HCT116 (cell line): ENCODE data around the gene ARHGDIG. TPM values are rescaled to one million over a fixed set of nuclear protein-coding genes. Genes with fewer than 3 reads are reported as not detected.

Source experiments
- ATAC-seq: fragments of 200-7000 bp; cut with Tn5 transposase; 2 replicates; pipeline ENCODE4 v1.9.1; 2020; ENCODE audit warnings: mild to moderate bottlenecking, moderate library complexity
- BruUV-seq: library from RNA; stranded (reverse); fragments of 400-500 nt; replicated peaks from 2 replicates; lab custom pipeline; 2021; lab: Mats Ljungman, UMichigan
- CTCF ChIA-PET: fragments of 300-600 bp; sonication (Branson Sonifier 250); formaldehyde crosslinking; loops from one replicate; lab custom pipeline; 2021; ENCODE audit warnings: antibody characterized with exemption; lab: Charles Lee
- POLR2A ChIA-PET: fragments of 300-600, 350-600 bp; sonication (Branson Sonifier 250); formaldehyde crosslinking; loops from one replicate; lab custom pipeline; 2021; ENCODE audit warnings: antibody characterized with exemption; lab: Charles Lee
- RAD21 ChIA-PET, 2 experiments: fragments of 300-600 bp; sonication (Branson Sonifier 250); formaldehyde crosslinking; loops; one replicate each; lab custom pipeline; 2023; ENCODE audit warnings: low total read pairs in 2 of 2; ENCODE audit not compliant: uncharacterized antibody in 2 of 2, unreplicated experiment in 2 of 2, low non-redundant PET in 1 of 2; lab: Charles Lee
- DNase-seq: peaks from one replicate; pipeline ENCODE4 v3.0.0-alpha.2; 2010; ENCODE audit warnings: low read depth, low spot score
- H2AFZ ChIP-seq: fragments of 200-600 bp; shearing (Covaris generic), sonication (generic); 2 replicates; pipeline ENCODE4 v1.6.1; 2017; ENCODE audit warnings: low read depth, mixed run types, mixed read lengths, antibody characterized with exemption, low read length; ENCODE audit not compliant: poor library complexity, severe bottlenecking
- H3K27ac ChIP-seq: 2 replicates; pipeline ENCODE4 v1.5.1; 2012; ENCODE audit warnings: low read depth, low read length
- H3K27me3 ChIP-seq: fragments of 200-600 bp; sonication (generic); 2 replicates; pipeline ENCODE4 v1.6.1; 2016; ENCODE audit warnings: mixed run types, low read length, mixed read lengths; ENCODE audit not compliant: insufficient read depth
- H3K36me3 ChIP-seq, 2 experiments: fragments of 200-500 bp in 1 of 2; fragments of 200-600 bp in 1 of 2; sonication (Bioruptor generic) in 1 of 2; sonication (generic) in 1 of 2; 2 replicates each; pipeline versions ENCODE4 v1.5.1 to v1.6.1; 2014 to 2016; ENCODE audit warnings: low read length in 2 of 2, inconsistent platforms in 1 of 2, mixed read lengths in 1 of 2, mixed run types in 1 of 2; ENCODE audit not compliant: insufficient read depth in 2 of 2, control insufficient read depth in 1 of 2
- H3K4me1 ChIP-seq, 2 experiments: fragments of 200-600 bp in 1 of 2; sonication (generic) in 1 of 2; 2 replicates each; pipeline versions ENCODE4 v1.5.1 to v1.6.1; 2012 to 2017; ENCODE audit warnings: low read length in 2 of 2, inconsistent platforms in 1 of 2, mild to moderate bottlenecking in 1 of 2, mixed read lengths in 1 of 2, mixed run types in 1 of 2, moderate library complexity in 1 of 2; ENCODE audit not compliant: insufficient read depth in 2 of 2, control insufficient read depth in 1 of 2
- H3K4me2 ChIP-seq: fragments of 200-600 bp; sonication (generic); 2 replicates; pipeline ENCODE4 v1.6.1; 2017; ENCODE audit warnings: mixed run types, low read length, mixed read lengths
- H3K4me3 ChIP-seq, 2 experiments: fragments of 200-600 bp in 1 of 2; sonication (generic) in 1 of 2; replicated peaks in 1 of 2; 2 replicates each; pipeline ENCODE4 v1.5.1; 2011 to 2016; ENCODE audit warnings: low read length in 2 of 2, control low read depth in 1 of 2, low read depth in 1 of 2, mild to moderate bottlenecking in 1 of 2, mixed read lengths in 1 of 2, mixed run types in 1 of 2
- H3K79me2 ChIP-seq: fragments of 200-600 bp; sonication (generic); 2 replicates; pipeline ENCODE4 v1.6.1; 2017; ENCODE audit warnings: mild to moderate bottlenecking, mixed run types, low read length, moderate library complexity, mixed read lengths; ENCODE audit not compliant: insufficient read depth
- H3K9ac ChIP-seq: fragments of 200-600 bp; sonication (generic); 2 replicates; pipeline ENCODE4 v1.6.1; 2016; ENCODE audit warnings: low read length, mixed read lengths
- H3K9me2 ChIP-seq: fragments of 200-600 bp; sonication (generic), shearing (Covaris generic); 2 replicates; pipeline ENCODE4 v1.6.1; 2017; ENCODE audit warnings: mixed run types, mild to moderate bottlenecking, moderate library complexity; ENCODE audit not compliant: insufficient read depth
- H3K9me3 ChIP-seq, 2 experiments: fragments of 200-500 bp in 1 of 2; fragments of 200-600 bp in 1 of 2; sonication (Bioruptor generic) in 1 of 2; sonication (generic) in 1 of 2; 2 replicates each; pipeline ENCODE4 v1.6.1; 2014 to 2017; ENCODE audit warnings: low read length in 2 of 2, mixed read lengths in 2 of 2, inconsistent platforms in 1 of 2, low read depth in 1 of 2, mild to moderate bottlenecking in 1 of 2, mixed run types in 1 of 2, moderate library complexity in 1 of 2; ENCODE audit not compliant: control insufficient read depth in 1 of 2, insufficient read depth in 1 of 2
- H4K20me1 ChIP-seq: fragments of 200-600 bp; sonication (generic), shearing (Covaris generic); 2 replicates; pipeline ENCODE4 v1.6.1; 2017; ENCODE audit warnings: mixed run types, mild to moderate bottlenecking, moderate library complexity; ENCODE audit not compliant: insufficient read depth
- CEBPB ChIP-seq: IDR thresholded peaks from 2 replicates; pipeline ENCODE4 v1.6.1; 2012; ENCODE audit warnings: low read depth
- EGR1 ChIP-seq: IDR thresholded peaks from 2 replicates; pipeline ENCODE4 v1.6.1; 2012; ENCODE audit warnings: low read depth
- ELF1 ChIP-seq: IDR thresholded peaks from 2 replicates; pipeline ENCODE4 v1.6.1; 2012; ENCODE audit warnings: low read depth, borderline replicate concordance
- EZH2 ChIP-seq: fragments of 200-600 bp; sonication (generic); IDR thresholded peaks from 2 replicates; pipeline ENCODE4 v1.6.1; 2017; ENCODE audit warnings: antibody characterized with exemption, mixed run types
- FOSL1 ChIP-seq: IDR thresholded peaks from 2 replicates; pipeline ENCODE4 v1.6.1; 2012; ENCODE audit warnings: low read depth
- JUND ChIP-seq: IDR thresholded peaks from 2 replicates; pipeline ENCODE4 v1.6.1; 2012
- POLR2A ChIP-seq: IDR thresholded peaks from 2 replicates; pipeline ENCODE4 v1.7.0; 2011; ENCODE audit warnings: borderline replicate concordance; ENCODE audit not compliant: insufficient read depth, insufficient read length; ENCODE audit errors: extremely low read depth
- SIN3A ChIP-seq: IDR thresholded peaks from 2 replicates; pipeline ENCODE4 v1.6.1; 2012; ENCODE audit warnings: low read depth
- SRF ChIP-seq: IDR thresholded peaks from 2 replicates; pipeline ENCODE4 v1.6.1; 2012; ENCODE audit warnings: low read depth
- YY1 ChIP-seq: IDR thresholded peaks from 2 replicates; pipeline ENCODE4 v1.6.1; 2011; ENCODE audit warnings: low read length, low read depth, moderate library complexity, mild to moderate bottlenecking; ENCODE audit not compliant: insufficient replicate concordance; ENCODE audit errors: extremely low read depth
- ZFX ChIP-seq: fragments of 450-650 bp; IDR thresholded peaks from 2 replicates; pipeline ENCODE4 v1.6.1; 2017
- ZNF274 ChIP-seq: fragments of 200-500 bp; sonication (Bioruptor generic); IDR thresholded peaks from 2 replicates; pipeline ENCODE4 v1.6.1; 2014; ENCODE audit warnings: mild to moderate bottlenecking, low read depth, low read length, inconsistent platforms
- intact Hi-C: fragments of 100-400 bp; cut with micrococcal nuclease; formaldehyde crosslinking; loops from 2 replicates; pipeline ENCODE4 v1.10.0; 2022
- total RNA-seq: library from RNA; stranded (reverse); gene quantifications from one replicate; pipeline ENCODE4 v1.2.1, GENCODE V29; 2021; ENCODE audit not compliant: unreplicated experiment
- TF ChIP-seq, protein P1 (sequence below): IDR thresholded peaks from 2 replicates; pipeline ENCODE4 v1.6.1; 2012; ENCODE audit warnings: low read depth
- TF ChIP-seq, protein P2 (sequence below): IDR thresholded peaks from 2 replicates; pipeline ENCODE4 v1.6.1; 2012
- TF ChIP-seq, protein P3 (sequence below): IDR thresholded peaks from 2 replicates; pipeline ENCODE4 v1.6.1; 2011; ENCODE audit warnings: mild to moderate bottlenecking, low read length, moderate library complexity; ENCODE audit not compliant: insufficient replicate concordance; ENCODE audit errors: extremely low read depth

The ARHGDIG gene
- total RNA-seq, 1 experiment from 2014 or later = not detected

DNA sequence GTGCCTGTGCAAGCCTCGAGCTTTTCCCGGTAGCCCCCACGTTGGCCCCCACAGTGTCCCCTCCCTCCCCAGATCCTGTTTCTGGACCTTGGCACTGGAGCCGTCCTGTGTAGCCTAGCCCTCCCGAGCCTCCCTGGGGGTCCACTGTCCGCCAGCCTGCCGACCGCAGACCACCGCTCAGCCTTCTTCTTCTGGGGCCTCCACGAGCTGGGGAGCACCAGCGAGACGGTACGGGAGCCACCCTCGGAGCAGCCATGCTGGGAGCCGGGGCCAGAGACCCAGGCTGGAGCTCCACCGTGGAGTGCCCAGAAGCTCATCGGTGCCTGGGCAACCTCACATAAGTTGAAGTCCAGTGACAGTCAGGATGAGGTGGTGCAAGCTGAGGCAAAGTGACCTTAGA lies 16.4 kb upstream of the ARHGDIG start:
- Histone ChIP-seq H3K9ac (no peak overlapping the region), H4K20me1 (no peaks in the 10 kb centered on the region), H3K27ac (no peak overlapping the region), H3K9me3 (no peaks in the 10 kb centered on the region), H3K79me2 (no peaks in the 10 kb centered on the region), H2AFZ (no peak overlapping the region), H3K36me3 (no peaks in the 10 kb centered on the region), H3K9me2 (no peaks in the 10 kb centered on the region), H3K4me2 (no peak overlapping the region), H3K27me3 (no peaks in the 10 kb centered on the region), H3K4me3 (no peak overlapping the region), H3K4me1 (no peaks in the 10 kb centered on the region)
- ATAC-seq = no peak
- no TSS peak for BruUV-seq
- CTCF ChIA-PET = no interaction called here
- intact Hi-C loops = no loop called here
- POLR2A ChIA-PET = no interaction called here
- RAD21 ChIA-PET = no interaction called here
- no peak for DNase-seq
- TF ChIP-seq ELF1 (no peak), YY1 (no peak), FOSL1 (no peak), CEBPB (no peak), SIN3A (no peak), SRF (no peak), ZFX (no peak), JUND (no peak), POLR2A (no peak), EGR1 (no peak), EZH2 (no peak), ZNF274 (no peak)
- TF ChIP-seq, protein P1, sequence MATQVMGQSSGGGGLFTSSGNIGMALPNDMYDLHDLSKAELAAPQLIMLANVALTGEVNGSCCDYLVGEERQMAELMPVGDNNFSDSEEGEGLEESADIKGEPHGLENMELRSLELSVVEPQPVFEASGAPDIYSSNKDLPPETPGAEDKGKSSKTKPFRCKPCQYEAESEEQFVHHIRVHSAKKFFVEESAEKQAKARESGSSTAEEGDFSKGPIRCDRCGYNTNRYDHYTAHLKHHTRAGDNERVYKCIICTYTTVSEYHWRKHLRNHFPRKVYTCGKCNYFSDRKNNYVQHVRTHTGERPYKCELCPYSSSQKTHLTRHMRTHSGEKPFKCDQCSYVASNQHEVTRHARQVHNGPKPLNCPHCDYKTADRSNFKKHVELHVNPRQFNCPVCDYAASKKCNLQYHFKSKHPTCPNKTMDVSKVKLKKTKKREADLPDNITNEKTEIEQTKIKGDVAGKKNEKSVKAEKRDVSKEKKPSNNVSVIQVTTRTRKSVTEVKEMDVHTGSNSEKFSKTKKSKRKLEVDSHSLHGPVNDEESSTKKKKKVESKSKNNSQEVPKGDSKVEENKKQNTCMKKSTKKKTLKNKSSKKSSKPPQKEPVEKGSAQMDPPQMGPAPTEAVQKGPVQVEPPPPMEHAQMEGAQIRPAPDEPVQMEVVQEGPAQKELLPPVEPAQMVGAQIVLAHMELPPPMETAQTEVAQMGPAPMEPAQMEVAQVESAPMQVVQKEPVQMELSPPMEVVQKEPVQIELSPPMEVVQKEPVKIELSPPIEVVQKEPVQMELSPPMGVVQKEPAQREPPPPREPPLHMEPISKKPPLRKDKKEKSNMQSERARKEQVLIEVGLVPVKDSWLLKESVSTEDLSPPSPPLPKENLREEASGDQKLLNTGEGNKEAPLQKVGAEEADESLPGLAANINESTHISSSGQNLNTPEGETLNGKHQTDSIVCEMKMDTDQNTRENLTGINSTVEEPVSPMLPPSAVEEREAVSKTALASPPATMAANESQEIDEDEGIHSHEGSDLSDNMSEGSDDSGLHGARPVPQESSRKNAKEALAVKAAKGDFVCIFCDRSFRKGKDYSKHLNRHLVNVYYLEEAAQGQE = no peak
- TF ChIP-seq, protein P2, sequence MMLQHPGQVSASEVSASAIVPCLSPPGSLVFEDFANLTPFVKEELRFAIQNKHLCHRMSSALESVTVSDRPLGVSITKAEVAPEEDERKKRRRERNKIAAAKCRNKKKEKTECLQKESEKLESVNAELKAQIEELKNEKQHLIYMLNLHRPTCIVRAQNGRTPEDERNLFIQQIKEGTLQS = no peak
- TF ChIP-seq, protein P3, sequence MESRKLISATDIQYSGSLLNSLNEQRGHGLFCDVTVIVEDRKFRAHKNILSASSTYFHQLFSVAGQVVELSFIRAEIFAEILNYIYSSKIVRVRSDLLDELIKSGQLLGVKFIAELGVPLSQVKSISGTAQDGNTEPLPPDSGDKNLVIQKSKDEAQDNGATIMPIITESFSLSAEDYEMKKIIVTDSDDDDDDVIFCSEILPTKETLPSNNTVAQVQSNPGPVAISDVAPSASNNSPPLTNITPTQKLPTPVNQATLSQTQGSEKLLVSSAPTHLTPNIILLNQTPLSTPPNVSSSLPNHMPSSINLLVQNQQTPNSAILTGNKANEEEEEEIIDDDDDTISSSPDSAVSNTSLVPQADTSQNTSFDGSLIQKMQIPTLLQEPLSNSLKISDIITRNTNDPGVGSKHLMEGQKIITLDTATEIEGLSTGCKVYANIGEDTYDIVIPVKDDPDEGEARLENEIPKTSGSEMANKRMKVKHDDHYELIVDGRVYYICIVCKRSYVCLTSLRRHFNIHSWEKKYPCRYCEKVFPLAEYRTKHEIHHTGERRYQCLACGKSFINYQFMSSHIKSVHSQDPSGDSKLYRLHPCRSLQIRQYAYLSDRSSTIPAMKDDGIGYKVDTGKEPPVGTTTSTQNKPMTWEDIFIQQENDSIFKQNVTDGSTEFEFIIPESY = no peak
